Activated CD4-positive, alpha-beta T cell treated with anti-CD3 and anti-CD28 coated beads, Interleukin-2, amount 10 ng/mL, durations not matched to agents 24 days and 14 days (primary cell): ENCODE data around the gene GUK1. TPM values are rescaled to one million over a fixed set of nuclear protein-coding genes. Genes with fewer than 3 reads are reported as not detected.

Source experiments
- DNase-seq: peaks from one replicate; pipeline ENCODE4 v3.0.0; 2022
- H3K27ac Mint-ChIP-seq: one replicate; pipeline ENCODE4 v1.8.0; 2022; ENCODE audit warnings: mild to moderate bottlenecking, mixed read lengths
- H3K27me3 Mint-ChIP-seq: one replicate; pipeline ENCODE4 v1.8.0; 2022; ENCODE audit warnings: mixed read lengths
- H3K36me3 Mint-ChIP-seq: one replicate; pipeline ENCODE4 v1.8.0; 2022; ENCODE audit warnings: low read depth, mild to moderate bottlenecking, mixed read lengths
- H3K4me1 Mint-ChIP-seq: one replicate; pipeline ENCODE4 v1.8.0; 2021; ENCODE audit warnings: mixed read lengths
- H3K4me3 Mint-ChIP-seq: one replicate; pipeline ENCODE4 v1.8.0; 2022; ENCODE audit warnings: mild to moderate bottlenecking, moderate library complexity, mixed read lengths
- H3K9me3 Mint-ChIP-seq: one replicate; pipeline ENCODE4 v1.8.0; 2021; ENCODE audit warnings: mixed read lengths
- intact Hi-C: fragments of 100-400 bp; cut with micrococcal nuclease; formaldehyde crosslinking; loops from one replicate; pipeline ENCODE4 v1.15.1; 2023
- total RNA-seq: library from RNA; stranded (reverse); gene quantifications from 2 replicates; pipeline ENCODE4 v1.2.3, GENCODE V29; 2022

The GUK1 gene
- total RNA-seq, 1 donor from 2014 or later: 222 TPM

- Mint-ChIP-seq H3K27ac (peak overlapping the region; percentile 74), H3K4me3 (peak overlapping the region; percentile 93), H3K36me3 (peaks cover 38% of the 10 kb centered on the region), H3K9me3 (no peaks in the 10 kb centered on the region), H3K27me3 (peaks cover 2% of the 10 kb centered on the region), H3K4me1 (peaks cover 22% of the 10 kb centered on the region)
- intact Hi-C loops: loop anchor here (10.0 kb wide), 1 partner anchor 336 kb away; no protein-coding TSS in a partner anchor
- DNase-seq: peak; percentile 62
Measured at GRCh38 chr1:228100822-228101613, 39.1 kb upstream of the GUK1 start.

GRCh38 chr1:228101614-228101993, 38.5 kb upstream of the GUK1 start:
- Mint-ChIP-seq H3K36me3 (peaks cover 38% of the 10 kb centered on the region), H3K27ac (peak overlapping the region; percentile 74), H3K4me1 (peaks cover 22% of the 10 kb centered on the region), H3K4me3 (peak overlapping the region; percentile 93), H3K9me3 (no peaks in the 10 kb centered on the region), H3K27me3 (peaks cover 2% of the 10 kb centered on the region)
- peak; percentile 67 for DNase-seq
- intact Hi-C loops: loop anchor here (10.0 kb wide), 1 partner anchor 337 kb away; no protein-coding TSS in a partner anchor

GRCh38 chr1:228101994-228102790, 37.9 kb upstream of the GUK1 start:
- Mint-ChIP-seq H3K27me3 (peaks cover 2% of the 10 kb centered on the region), H3K4me1 (peaks cover 22% of the 10 kb centered on the region), H3K27ac (peak overlapping the region; percentile 75), H3K36me3 (peaks cover 40% of the 10 kb centered on the region), H3K9me3 (no peaks in the 10 kb centered on the region), H3K4me3 (peak overlapping the region; percentile 93)
- intact Hi-C loops: loop anchor here (2.0 to 10.0 kb wide), 2 partner anchors 337 to 363 kb away; no protein-coding TSS in a partner anchor
- DNase-seq: peak; percentile 84

- Mint-ChIP-seq H3K4me1 (peaks cover 24% of the 10 kb centered on the region), H3K27me3 (peaks cover 2% of the 10 kb centered on the region), H3K9me3 (no peaks in the 10 kb centered on the region), H3K27ac (peak within 1 kb of the TSS; percentile 97), H3K4me3 (peak within 1 kb of the TSS; percentile 93), H3K36me3 (peaks cover 34% of the 10 kb centered on the region)
- intact Hi-C loops: loop anchor here (1.0 to 10.0 kb wide), 4 partner anchors 21 to 362 kb away; partner anchors contain the start of genes ARF1 and GUK1
- DNase-seq: peak; percentile 99
Measured at GRCh38 chr1:228102791-228103620, 37.1 kb upstream of the GUK1 start, which contains the start of gene C1orf35. C1orf35 (minus strand) TSS chr1:228103325; CDS start chr1:228103227, 98 bp downstream.

- Mint-ChIP-seq H3K27me3 (peaks cover 4% of the 10 kb centered on the region), H3K36me3 (peaks cover 30% of the 10 kb centered on the region), H3K9me3 (no peaks in the 10 kb centered on the region), H3K4me3 (peak overlapping the region; percentile 93), H3K4me1 (peaks cover 31% of the 10 kb centered on the region), H3K27ac (peak overlapping the region; percentile 76)
- DNase-seq: no peak
- intact Hi-C loops: loop anchor here (5.0 to 10.0 kb wide), 2 partner anchors 303 to 340 kb away; partner anchors contain the start of gene TRIM11
Measured at GRCh38 chr1:228104526-228105269, 35.4 kb upstream of the GUK1 start.

GRCh38 chr1:228105270-228105995, 34.6 kb upstream of the GUK1 start:
- Mint-ChIP-seq H3K4me1 (peaks cover 38% of the 10 kb centered on the region), H3K9me3 (no peaks in the 10 kb centered on the region), H3K27me3 (peaks cover 4% of the 10 kb centered on the region), H3K27ac (no peak overlapping the region), H3K36me3 (peaks cover 24% of the 10 kb centered on the region), H3K4me3 (no peak overlapping the region)
- no peak for DNase-seq
- intact Hi-C loops: loop anchor here (5.0 to 10.0 kb wide), 2 partner anchors 302 to 341 kb away; partner anchors contain the start of gene TRIM11

- no peaks in the 10 kb centered on the region for H3K9me3 Mint-ChIP-seq
- H3K4me3 Mint-ChIP-seq: peak overlapping the region; percentile 14
- DNase-seq: no peak
- intact Hi-C loops: loop anchor here (5.0 to 10.0 kb wide), 2 partner anchors 301 to 341 kb away; partner anchors contain the start of gene TRIM11
- H3K27ac Mint-ChIP-seq: no peak overlapping the region
- H3K27me3 Mint-ChIP-seq: peaks cover 4% of the 10 kb centered on the region
- H3K36me3 Mint-ChIP-seq: peaks cover 24% of the 10 kb centered on the region
- H3K4me1 Mint-ChIP-seq: peaks cover 37% of the 10 kb centered on the region
Measured at GRCh38 chr1:228105996-228106799, 33.9 kb upstream of the GUK1 start.

- Mint-ChIP-seq H3K4me1 (peaks cover 33% of the 10 kb centered on the region), H3K4me3 (no peak overlapping the region), H3K27me3 (peaks cover 4% of the 10 kb centered on the region)
Measured at GRCh38 chr1:228106800-228107054, 33.4 kb upstream of the GUK1 start.

GRCh38 chr1:228107636-228108035, 32.4 kb upstream of the GUK1 start:
- no peaks in the 10 kb centered on the region for H3K9me3 Mint-ChIP-seq
- peaks cover 4% of the 10 kb centered on the region for H3K27me3 Mint-ChIP-seq
- H3K4me3 Mint-ChIP-seq: peak overlapping the region; percentile 95
- peaks cover 33% of the 10 kb centered on the region for H3K4me1 Mint-ChIP-seq
- DNase-seq: no peak
- H3K36me3 Mint-ChIP-seq: peaks cover 20% of the 10 kb centered on the region
- no peak overlapping the region for H3K27ac Mint-ChIP-seq
- intact Hi-C loops: loop anchor here (5.0 to 10.0 kb wide), 2 partner anchors 300 to 343 kb away; partner anchors contain the start of gene TRIM11

More at GRCh38 chr1:228106800-228107054, 33.4 kb upstream of the GUK1 start:
- no peaks in the 10 kb centered on the region for H3K9me3 Mint-ChIP-seq
- intact Hi-C loops: loop anchor here (5.0 to 10.0 kb wide), 2 partner anchors 301 to 342 kb away; partner anchors contain the start of gene TRIM11
- peaks cover 20% of the 10 kb centered on the region for H3K36me3 Mint-ChIP-seq
- H3K27ac Mint-ChIP-seq: no peak overlapping the region
- no peak for DNase-seq

- Mint-ChIP-seq H3K27ac (peak overlapping the region; percentile 88), H3K4me3 (peak overlapping the region; percentile 95), H3K4me1 (peaks cover 33% of the 10 kb centered on the region), H3K27me3 (peaks cover 4% of the 10 kb centered on the region), H3K36me3 (peaks cover 19% of the 10 kb centered on the region), H3K9me3 (no peaks in the 10 kb centered on the region)
- intact Hi-C loops: loop anchor here (5.0 to 10.0 kb wide), 2 partner anchors 299 to 343 kb away; partner anchors contain the start of gene TRIM11
- no peak for DNase-seq
Measured at GRCh38 chr1:228108055-228108690, 31.9 kb upstream of the GUK1 start.

- Mint-ChIP-seq H3K4me3 (peak overlapping the region; percentile 95), H3K27me3 (peaks cover 2% of the 10 kb centered on the region), H3K36me3 (peaks cover 18% of the 10 kb centered on the region), H3K9me3 (no peaks in the 10 kb centered on the region), H3K4me1 (peaks cover 28% of the 10 kb centered on the region), H3K27ac (peak overlapping the region; percentile 88)
- intact Hi-C loops: loop anchor here (1.0 to 10.0 kb wide), 6 partner anchors 26 to 344 kb away; partner anchors contain the start of genes ARF1, GUK1 and TRIM11
- DNase-seq: no peak
Measured at GRCh38 chr1:228108742-228109072, 31.4 kb upstream of the GUK1 start.
